ENCODE data around the gene TSPAN10. TPM values are rescaled to one million over a fixed set of nuclear protein-coding genes. Genes with fewer than 3 reads are reported as not detected.

The TSPAN10 gene
- total and polyA plus RNA-seq, 2 of the 4 experiments (the other 2 are of a cell fraction) = 1.4 to 4.5 TPM

DNA sequence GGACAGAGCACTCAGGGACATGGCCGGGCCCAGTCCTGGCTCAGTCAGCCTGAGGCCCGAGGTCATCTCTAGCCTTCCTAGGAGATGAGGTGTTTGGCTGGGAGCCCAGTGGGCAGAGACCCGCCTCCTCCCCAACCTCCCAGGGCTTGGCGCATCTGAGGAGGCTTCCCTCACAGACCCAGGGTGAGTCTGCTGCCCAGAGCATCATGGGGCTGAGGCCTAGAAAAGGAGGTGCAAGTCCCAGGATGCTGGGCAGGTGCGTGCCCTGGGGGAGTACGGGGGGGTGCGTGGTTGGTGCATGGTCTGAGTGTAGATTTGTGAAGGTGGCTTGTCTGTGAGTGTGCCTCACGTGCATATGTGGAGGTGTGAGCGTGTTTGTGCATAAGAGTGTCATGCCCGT lies 14.7 kb downstream of the TSPAN10 start:
- Histone ChIP-seq H2BK20ac (ENCODE audit: low read depth, low read length) (no peak overlapping the region), H2AK9ac (replicated peaks; ENCODE audit: low read depth, low read length, poor library complexity) (peak overlapping the region; percentile 96), H3K4ac (ENCODE audit: low read depth, low read length) (peak overlapping the region; percentile 87), H3K4me3 (ENCODE audit: insufficient read depth, low read depth, low read length) (no peak overlapping the region), H3K4me2 (ENCODE audit: low read depth, low read length) (no peak overlapping the region), H3K27me3 (ENCODE audit: control insufficient read depth, insufficient read depth, low read length) (peaks cover 19% of the 10 kb centered on the region), H3K27ac (ENCODE audit: insufficient read depth, low read length) (no peak overlapping the region), H3K14ac (replicated peaks; ENCODE audit: low read depth, low read length) (no peak overlapping the region), H3K4me1 (ENCODE audit: control insufficient read depth, insufficient read depth, low read length) (peaks cover 6% of the 10 kb centered on the region), H3K18ac (ENCODE audit: low read depth, low read length) (no peak overlapping the region), H2AK5ac (ENCODE audit: low read depth, low read length) (peak overlapping the region; percentile 95), H2AFZ (replicated peaks; ENCODE audit: low read length, poor library complexity) (peak overlapping the region; percentile 89), H4K91ac (ENCODE audit: insufficient read depth, low read depth, low read length) (peak overlapping the region; percentile 90; the same call in 1 of the 2 replicates), H4K5ac (ENCODE audit: low read depth, low read length) (no peak overlapping the region), H2BK15ac (ENCODE audit: low read depth, low read length) (no peak overlapping the region), H3K9me3 (ENCODE audit: control insufficient read depth, insufficient read depth, low read length) (peaks cover 8% of the 10 kb centered on the region; the same call in 1 of the 2 replicates), H3K9ac (ENCODE audit: low read depth, low read length) (no peak overlapping the region), H3K56ac (ENCODE audit: extremely low read depth, insufficient read depth, low read length) (no peak overlapping the region), H3K79me1 (ENCODE audit: low read depth in 1 of 2, low read length in 2 of 2) (no peaks in the 10 kb centered on the region; a peak in 1 of 4 replicates), H4K20me1 (ENCODE audit: insufficient read depth, low read length) (peaks cover 3% of the 10 kb centered on the region; the same call in 1 of the 2 replicates), H2BK5ac (ENCODE audit: low read depth, low read length, poor library complexity, severe bottlenecking) (peak overlapping the region; percentile 74), H4K8ac (ENCODE audit: low read depth in 2 of 2, low read length in 2 of 2) (peak overlapping the region in 1 of 2 experiments; percentile 69; a peak in 3 of 4 replicates), H3K23ac (ENCODE audit: low read depth, low read length) (no peak overlapping the region), H3K36me3 (ENCODE audit: control insufficient read depth, insufficient read depth, low read length) (no peaks in the 10 kb centered on the region), H3K9me1 (ENCODE audit: insufficient read depth, low read length) (peaks cover 12% of the 10 kb centered on the region), H2BK120ac (ENCODE audit: low read depth, low read length) (peak overlapping the region; percentile 91; the same call in 1 of the 2 replicates)
- TF ChIP-seq ELK1 (IDR thresholded peaks at IDR 0.05; ENCODE audit: borderline replicate concordance, low read depth, low read length) = no peak
- TF ChIP-seq MAZ (IDR thresholded peaks at IDR 0.05; ENCODE audit: borderline replicate concordance, low read depth, low read length) = peak; percentile 51; the same call in 1 of the 2 replicates
- peak; percentile 56 for TF ChIP-seq RCOR1 (IDR thresholded peaks at IDR 0.05; ENCODE audit: insufficient replicate concordance, low read length)
- BruUV-seq (replicated peaks) = no TSS peak
- ChIA-PET POLR2A (ENCODE audit: unreplicated experiment) (no interaction called here), CTCF (no interaction called here)
- dilution Hi-C loops (cut with HindIII; ENCODE audit: low sequenced_read_pairs, unreplicated experiment) = no loop called here
- WGBS, 2 experiments (ENCODE audit: extremely low coverage in 2 of 2, insufficient read length in 1 of 2) = 96% methylated on average over 4 of the region's 10 CpGs; no CpG with 5 or more reads in 1 of the 2 experiments
- intact Hi-C loops (cut with micrococcal nuclease) = no loop called here
- peak; percentile 93 for DNase-seq
- ATAC-seq (ENCODE audit: low read depth) = peak; percentile 91
- in situ Hi-C loops (cut with MboI; ENCODE audit: low sequenced_read_pairs) = no loop called here
